BJ (cell line): Measurements from ENCODE around the gene HCST. TPM values are rescaled to one million over a fixed set of nuclear protein-coding genes. Genes with fewer than 3 reads are reported as not detected.

Experiments
- CTCF ChIA-PET: fragments of 350-600 bp; formaldehyde crosslinking; extraction: SDS; loops from one replicate; lab custom pipeline; 2021; ENCODE audit warnings: antibody characterized with exemption, inconsistent platforms; lab: Yijun Ruan, JAX
- POLR2A ChIA-PET: fragments of 300-600 bp; sonication (Branson Sonifier 250); formaldehyde crosslinking; extraction: SDS; loops from one replicate; lab custom pipeline; 2021; ENCODE audit warnings: antibody characterized with exemption; lab: Charles Lee
- DNase-seq: peaks from one replicate; pipeline ENCODE4 v3.0.0-alpha.2; 2011; ENCODE audit warnings: low read depth
- H3K27me3 ChIP-seq: 2 replicates; pipeline ENCODE4 v1.6.0; 2011; ENCODE audit warnings: low read length; ENCODE audit not compliant: control insufficient read depth, insufficient read depth
- H3K36me3 ChIP-seq: 2 replicates; pipeline ENCODE4 v1.5.1; 2011; ENCODE audit warnings: low read length; ENCODE audit not compliant: control insufficient read depth, insufficient read depth
- H3K4me3 ChIP-seq: 2 replicates; pipeline ENCODE4 v1.5.1; 2011; ENCODE audit warnings: low read depth, mild to moderate bottlenecking, control low read depth, low read length
- polyA plus RNA-seq: library from polyadenylated mRNA; depleted of rRNA; stranded (reverse); fragments of >200 nt; gene quantifications from 2 replicates; pipeline ENCODE4 v1.2.3, GENCODE V29; 2011
- TF ChIP-seq, protein P1 (sequence below): IDR thresholded peaks from 2 replicates; pipeline ENCODE4 v1.5.1; 2011; ENCODE audit warnings: low read depth, mild to moderate bottlenecking, control low read depth, inconsistent platforms, low read length, moderate library complexity; ENCODE audit not compliant: insufficient read depth

HCST gene
- polyA plus RNA-seq, 1 experiment = 1.2 TPM

DNA sequence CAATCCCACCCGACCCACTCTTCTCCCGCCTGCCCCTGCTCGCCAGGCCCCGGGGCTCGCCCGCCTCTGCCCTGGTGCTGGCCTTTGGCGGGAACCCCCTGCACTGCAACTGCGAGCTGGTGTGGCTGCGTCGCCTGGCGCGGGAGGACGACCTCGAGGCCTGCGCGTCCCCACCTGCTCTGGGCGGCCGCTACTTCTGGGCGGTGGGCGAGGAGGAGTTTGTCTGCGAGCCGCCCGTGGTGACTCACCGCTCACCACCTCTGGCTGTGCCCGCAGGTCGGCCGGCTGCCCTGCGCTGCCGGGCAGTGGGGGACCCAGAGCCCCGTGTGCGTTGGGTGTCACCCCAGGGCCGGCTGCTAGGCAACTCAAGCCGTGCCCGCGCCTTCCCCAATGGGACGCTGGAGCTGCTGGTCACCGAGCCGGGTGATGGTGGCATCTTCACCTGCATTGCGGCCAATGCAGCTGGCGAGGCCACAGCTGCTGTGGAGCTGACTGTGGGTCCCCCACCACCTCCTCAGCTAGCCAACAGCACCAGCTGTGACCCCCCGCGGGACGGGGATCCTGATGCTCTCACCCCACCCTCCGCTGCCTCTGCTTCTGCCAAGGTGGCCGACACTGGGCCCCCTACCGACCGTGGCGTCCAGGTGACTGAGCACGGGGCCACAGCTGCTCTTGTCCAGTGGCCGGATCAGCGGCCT lies 37.9 kb downstream of the HCST start:
- no peak for DNase-seq
- no peaks in the 10 kb centered on the region for H3K27me3 ChIP-seq
- CTCF ChIA-PET = no interaction called here
- TF ChIP-seq, protein P1, sequence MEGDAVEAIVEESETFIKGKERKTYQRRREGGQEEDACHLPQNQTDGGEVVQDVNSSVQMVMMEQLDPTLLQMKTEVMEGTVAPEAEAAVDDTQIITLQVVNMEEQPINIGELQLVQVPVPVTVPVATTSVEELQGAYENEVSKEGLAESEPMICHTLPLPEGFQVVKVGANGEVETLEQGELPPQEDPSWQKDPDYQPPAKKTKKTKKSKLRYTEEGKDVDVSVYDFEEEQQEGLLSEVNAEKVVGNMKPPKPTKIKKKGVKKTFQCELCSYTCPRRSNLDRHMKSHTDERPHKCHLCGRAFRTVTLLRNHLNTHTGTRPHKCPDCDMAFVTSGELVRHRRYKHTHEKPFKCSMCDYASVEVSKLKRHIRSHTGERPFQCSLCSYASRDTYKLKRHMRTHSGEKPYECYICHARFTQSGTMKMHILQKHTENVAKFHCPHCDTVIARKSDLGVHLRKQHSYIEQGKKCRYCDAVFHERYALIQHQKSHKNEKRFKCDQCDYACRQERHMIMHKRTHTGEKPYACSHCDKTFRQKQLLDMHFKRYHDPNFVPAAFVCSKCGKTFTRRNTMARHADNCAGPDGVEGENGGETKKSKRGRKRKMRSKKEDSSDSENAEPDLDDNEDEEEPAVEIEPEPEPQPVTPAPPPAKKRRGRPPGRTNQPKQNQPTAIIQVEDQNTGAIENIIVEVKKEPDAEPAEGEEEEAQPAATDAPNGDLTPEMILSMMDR = no peak
- H3K4me3 ChIP-seq = no peak overlapping the region
- POLR2A ChIA-PET = no interaction called here
- H3K36me3 ChIP-seq = peaks cover 4% of the 10 kb centered on the region

DNA sequence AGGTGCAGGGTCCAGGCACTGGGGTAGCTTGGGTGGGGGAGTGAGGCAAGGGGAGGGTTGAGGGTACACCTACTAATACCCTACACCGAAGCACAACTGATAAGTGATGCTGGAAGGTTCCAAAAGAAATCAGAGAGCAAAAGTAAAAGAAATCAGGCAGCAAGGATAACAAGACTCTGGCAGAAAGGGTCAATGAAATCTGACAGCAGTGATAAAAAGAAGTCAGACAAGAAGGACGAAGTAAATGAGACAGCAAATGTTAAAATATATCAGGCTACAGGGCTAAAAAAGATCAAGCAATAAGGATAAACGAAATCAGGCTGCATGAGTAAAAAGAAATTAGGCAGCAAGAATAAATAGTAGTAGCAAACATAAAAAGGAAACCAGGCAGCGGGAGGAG lies 38.5 kb downstream of the HCST start:
- no peak overlapping the region for H3K4me3 ChIP-seq
- ChIA-PET CTCF (no interaction called here), POLR2A (no interaction called here)
- DNase-seq = no peak
- no peaks in the 10 kb centered on the region for H3K27me3 ChIP-seq
- H3K36me3 ChIP-seq = peaks cover 4% of the 10 kb centered on the region
- TF ChIP-seq, protein P1 = no peak

DNA sequence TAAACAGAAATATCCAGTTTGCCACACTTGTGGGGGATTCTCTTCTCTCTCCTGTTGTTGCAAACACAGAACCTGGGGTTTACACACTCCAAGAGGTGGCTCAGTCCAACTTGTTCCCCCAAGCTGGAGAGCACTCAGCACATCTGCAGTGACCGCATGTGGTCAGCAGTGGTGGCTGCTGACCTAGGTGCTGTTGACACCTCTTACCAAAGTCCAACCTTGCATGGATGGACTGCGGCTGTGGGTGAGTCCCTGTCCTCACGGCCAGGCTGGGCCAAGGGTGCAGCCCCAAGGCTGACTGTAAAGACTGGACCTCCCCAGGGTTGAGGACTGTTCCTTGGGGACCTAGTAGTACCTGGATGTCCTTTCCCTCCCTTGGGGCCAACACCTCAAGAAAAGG lies 39.9 kb downstream of the HCST start:
- no peaks in the 10 kb centered on the region for H3K27me3 ChIP-seq
- DNase-seq = no peak
- TF ChIP-seq, protein P1 = no peak
- peaks cover 4% of the 10 kb centered on the region for H3K36me3 ChIP-seq
- ChIA-PET CTCF (interaction anchor here (1.0 kb wide), 1 partner anchor 10 kb away, joined by 3 read pairs; no protein-coding TSS in a partner anchor), POLR2A (no interaction called here)
- H3K4me3 ChIP-seq = no peak overlapping the region

- POLR2A ChIA-PET = no interaction called here
- Histone ChIP-seq H3K36me3 (peaks cover 4% of the 10 kb centered on the region), H3K4me3 (no peak overlapping the region), H3K27me3 (no peaks in the 10 kb centered on the region)
- TF ChIP-seq, protein P1 = no peak
- no peak for DNase-seq
- CTCF ChIA-PET = interaction anchor here (1.7 kb wide), 1 partner anchor 13 kb away, joined by 8 read pairs; no protein-coding TSS in a partner anchor
Measured at GRCh38 chr19:35943321-35944301, 41.3 kb downstream of the HCST start.

GRCh38 chr19:35944556-35944955 lies 42.2 kb downstream of the HCST start:
- CTCF ChIA-PET = interaction anchor here (1.7 kb wide), 1 partner anchor 13 kb away, joined by 8 read pairs; no protein-coding TSS in a partner anchor
- Histone ChIP-seq H3K36me3 (peaks cover 4% of the 10 kb centered on the region), H3K27me3 (no peaks in the 10 kb centered on the region), H3K4me3 (no peak overlapping the region)
- DNase-seq = no peak
- TF ChIP-seq, protein P1 = no peak
- POLR2A ChIA-PET = no interaction called here
